Left lobe of liver (tissue), 2 donors: ENCODE data around the gene CLK3. TPM values are rescaled to one million over a fixed set of nuclear protein-coding genes. Genes with fewer than 3 reads are reported as not detected.
"Not testable (repeated sequence)": the region's sequence is repeated elsewhere in the genome, so short reads cannot be mapped to it uniquely, and the experiment has no call there.

Experiments
- ATAC-seq: fragments of 200-7000 bp; cut with Tn5 transposase; one replicate; pipeline ENCODE4 v1.9.1; 2020; ENCODE audit warnings: mild to moderate bottlenecking, moderate library complexity
- DNase-seq: peaks from one replicate; pipeline ENCODE4 v3.0.0-alpha.2; 2020; ENCODE audit warnings: low spot score
- total RNA-seq: library from RNA; stranded (reverse); gene quantifications from one replicate; pipeline ENCODE4 v1.2.1, GENCODE V29; 2021
- donor health status: DM: no; HTN: no; CAD: no; lungs with moderate emphysema.
- donor health status: DM: no; HTN: yes; CAD: no.

Gene CLK3
- 32.3 TPM for total RNA-seq

DNA sequence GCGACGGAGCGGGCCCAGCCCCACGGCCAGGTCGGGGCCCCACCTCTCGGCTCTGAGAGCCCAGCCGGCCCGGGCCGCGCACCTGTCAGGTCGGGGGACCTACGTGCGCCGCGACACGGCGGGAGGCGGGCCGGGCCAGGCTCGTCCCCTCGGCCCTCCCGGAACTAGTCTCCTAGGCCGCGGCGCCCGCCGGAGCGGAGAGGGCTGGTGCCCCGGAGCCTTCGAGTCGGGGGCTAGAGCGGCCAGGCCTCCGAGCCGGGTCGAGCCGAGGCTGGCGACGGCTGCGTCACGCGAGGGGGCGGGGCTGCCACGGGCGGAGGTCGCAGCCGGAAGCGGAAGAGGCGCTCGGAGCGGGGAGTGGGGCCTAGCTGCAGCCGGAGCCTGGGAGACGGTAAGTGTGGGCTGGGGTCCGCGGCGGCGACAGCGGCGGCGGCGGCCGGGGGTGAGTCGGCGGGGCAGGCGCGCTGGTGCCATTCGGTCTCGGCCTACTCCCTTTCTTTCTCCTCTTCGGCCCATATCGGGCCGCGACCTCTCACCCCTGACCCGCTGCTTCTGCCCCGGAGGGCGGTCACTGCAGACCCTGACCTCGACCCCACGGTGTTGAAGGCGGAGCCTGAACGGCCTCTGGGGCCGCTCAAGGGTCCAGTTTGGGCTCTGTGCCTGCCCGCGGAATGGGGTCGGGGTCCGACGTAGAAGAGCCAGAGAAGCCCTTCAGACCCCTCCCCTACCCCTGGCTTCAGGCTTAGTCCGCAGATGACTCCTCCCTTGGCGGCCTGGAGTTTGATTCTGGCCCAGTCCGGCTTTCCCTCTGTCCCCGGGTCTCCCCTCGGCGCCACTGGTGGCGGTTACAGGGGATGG, at the start of gene CLK3:
CLK3 (plus strand) TSS at position 329 of the 858 bp plus-strand sequence. CDS start 3,361 bp downstream, outside the sequence.
- DNase-seq (peak; percentile 98), ATAC-seq (peak; percentile 84)

DNA sequence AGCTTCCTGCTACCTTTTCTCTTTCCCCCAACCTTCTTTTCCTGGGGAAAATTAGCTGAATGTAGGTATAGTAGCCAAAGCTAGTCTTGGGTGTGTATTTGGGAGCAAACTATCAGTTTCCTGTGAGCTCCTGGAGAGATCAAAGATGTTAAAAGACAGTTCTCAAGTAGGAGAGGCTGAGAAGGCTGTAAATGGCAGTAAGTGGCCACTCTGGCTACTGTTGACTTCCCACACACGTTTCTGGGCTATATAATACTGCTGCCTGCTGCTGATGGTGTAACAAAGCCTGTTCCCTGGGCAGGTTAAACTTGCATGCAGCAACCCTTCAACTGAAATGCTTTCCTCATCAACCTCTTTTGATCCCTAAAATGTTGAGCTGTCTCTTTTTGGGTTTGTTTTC, 47.0 kb upstream of the CLK3 start:
- DNase-seq (no peak), ATAC-seq (no peak)

DNA sequence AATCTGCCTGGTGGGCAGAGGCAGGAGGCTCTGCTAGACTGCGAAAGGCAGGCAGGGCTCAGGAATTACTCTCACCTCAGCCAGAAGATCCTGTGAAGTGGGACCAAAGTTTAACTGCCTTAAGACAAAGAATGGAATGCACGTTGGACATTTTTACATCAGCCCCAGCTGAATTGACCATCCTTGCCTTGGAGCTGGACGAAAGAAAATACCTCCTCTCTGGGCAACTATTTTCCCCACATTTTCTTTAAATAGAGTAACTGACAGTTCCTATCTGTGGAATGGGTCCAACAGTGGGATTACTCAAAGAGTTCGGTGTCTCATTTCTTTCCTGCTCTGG, 45.9 kb upstream of the CLK3 start:
- ATAC-seq: no peak

DNA sequence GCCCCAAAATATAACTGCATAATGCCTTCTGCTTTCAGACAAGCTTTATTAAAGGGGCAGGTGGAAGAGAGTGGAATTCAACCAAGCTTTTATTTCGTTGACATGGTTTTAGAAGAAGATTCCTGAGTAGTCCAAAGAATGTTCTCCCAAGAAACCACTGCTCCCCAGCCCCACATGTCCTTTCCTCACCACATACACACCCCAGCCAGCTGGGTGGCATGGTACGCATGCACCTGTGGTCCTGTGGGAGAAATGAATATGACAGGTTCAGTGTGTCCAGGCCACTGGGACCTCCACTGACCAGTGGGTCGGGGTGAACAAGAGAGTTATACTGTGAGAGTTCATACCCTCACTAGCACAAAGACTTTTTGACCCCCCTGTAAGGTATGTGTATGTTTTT, 44.4 kb upstream of the CLK3 start:
- DNase-seq (no peak), ATAC-seq (no peak)

More for the DNA sequence above, 45.9 kb upstream of the CLK3 start:
- DNase-seq: no peak

DNA sequence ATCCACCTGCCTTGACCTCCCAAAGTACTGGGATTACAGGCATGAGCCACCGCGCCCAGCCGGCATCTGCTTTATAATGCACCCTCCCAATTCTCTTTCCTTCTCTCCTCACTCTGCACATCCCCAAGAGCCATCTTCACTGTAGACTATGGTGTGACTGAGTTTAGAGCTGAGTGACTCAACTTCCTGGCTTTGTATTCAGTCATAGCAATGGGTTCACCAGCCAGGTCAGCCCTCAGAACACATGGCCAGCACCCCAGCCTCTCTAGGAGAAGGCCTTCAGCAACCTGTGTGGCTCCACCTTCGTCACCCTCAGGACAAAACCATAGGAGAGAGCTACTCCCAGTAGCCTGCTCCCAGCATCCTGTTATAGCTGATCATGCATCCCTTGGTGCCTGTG, 41.6 kb upstream of the CLK3 start:
- ATAC-seq (no peak), DNase-seq (no peak)

DNA sequence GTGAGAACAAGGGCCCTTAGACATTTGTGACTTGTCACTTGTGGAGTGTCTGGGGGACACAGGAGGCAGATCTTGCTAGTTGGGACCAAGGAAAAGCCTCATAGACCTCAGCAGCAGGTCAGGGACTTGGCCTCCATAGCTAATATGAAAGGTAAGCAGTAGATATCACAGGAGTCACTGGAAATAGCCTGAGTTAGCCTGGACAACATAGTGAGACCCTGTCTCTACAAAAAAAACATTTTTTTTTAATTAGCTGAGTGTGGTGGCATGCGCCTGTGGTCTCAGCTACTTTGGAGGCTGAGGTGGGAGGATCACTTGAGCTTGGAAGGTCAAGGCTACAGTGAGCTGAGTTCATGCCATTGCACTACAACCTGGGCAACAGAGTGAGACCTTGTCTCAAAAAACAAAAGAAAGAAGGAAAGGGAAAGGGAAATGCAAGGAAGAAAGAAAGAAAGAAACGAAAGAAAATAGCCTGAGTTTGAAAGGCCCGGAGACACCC, 37.1 kb upstream of the CLK3 start:
- no peak for ATAC-seq
- no peak for DNase-seq

DNA sequence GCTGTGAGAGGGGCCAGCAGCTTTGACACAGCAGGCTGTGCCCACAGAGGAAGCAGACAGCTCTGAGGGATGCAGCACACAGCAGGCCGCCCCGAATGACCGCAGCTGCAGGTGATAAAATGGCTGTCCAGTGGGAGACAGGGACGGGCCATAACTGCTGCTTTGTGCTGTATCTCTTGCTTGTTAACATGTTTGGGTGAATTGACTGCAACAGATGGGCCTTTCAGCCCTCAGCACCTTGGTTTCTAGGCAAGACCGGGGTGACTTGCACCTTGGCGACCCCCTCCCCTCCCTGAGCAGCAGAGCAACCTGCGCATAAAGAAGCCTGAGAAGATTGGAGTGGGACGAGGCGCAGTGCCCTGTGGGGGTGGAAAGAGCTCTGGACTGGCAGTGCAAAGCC, 36.6 kb upstream of the CLK3 start:
- no peak for ATAC-seq

DNA sequence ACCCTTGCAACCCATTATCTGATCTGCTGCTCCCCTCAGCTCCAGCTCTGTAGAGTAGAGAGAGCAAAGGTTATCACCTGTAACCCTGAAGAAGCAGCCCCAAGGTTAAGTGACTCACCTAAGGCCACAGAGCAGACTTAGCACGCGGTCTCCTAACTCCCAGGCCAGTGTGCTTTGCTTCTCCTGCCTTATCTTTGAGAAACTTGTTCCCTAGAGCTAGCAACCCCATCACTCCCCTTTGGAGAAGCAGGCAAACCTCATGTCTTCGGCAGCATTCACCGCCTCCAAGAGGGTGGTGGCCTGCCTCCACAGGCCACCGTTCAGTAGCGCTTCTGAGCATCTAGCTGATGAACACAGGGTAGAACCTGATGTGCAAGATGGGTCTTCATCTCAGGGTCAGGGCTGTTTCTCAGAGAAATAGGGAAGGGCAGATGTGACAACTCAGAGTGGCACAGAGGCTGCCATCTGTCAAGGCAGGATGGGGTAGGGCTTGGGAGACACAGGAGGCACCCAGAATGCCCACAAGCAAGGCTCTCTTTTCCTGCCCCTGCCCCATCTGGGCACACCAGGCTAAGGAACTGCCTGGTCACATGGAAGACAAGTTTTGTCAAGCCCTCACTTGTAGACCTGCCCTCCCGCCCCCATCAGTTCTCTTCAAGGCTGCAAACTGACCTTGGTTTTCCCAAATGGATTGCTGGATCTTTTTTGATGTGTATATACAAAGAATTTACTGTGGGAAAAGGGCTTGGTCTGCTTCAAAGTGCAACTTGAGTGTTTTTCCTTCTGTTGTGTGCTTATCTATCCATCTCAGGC, 34.9 kb upstream of the CLK3 start:
- DNase-seq (no peak), ATAC-seq (no peak)

More for the DNA sequence above, 36.6 kb upstream of the CLK3 start:
- no peak for DNase-seq

DNA sequence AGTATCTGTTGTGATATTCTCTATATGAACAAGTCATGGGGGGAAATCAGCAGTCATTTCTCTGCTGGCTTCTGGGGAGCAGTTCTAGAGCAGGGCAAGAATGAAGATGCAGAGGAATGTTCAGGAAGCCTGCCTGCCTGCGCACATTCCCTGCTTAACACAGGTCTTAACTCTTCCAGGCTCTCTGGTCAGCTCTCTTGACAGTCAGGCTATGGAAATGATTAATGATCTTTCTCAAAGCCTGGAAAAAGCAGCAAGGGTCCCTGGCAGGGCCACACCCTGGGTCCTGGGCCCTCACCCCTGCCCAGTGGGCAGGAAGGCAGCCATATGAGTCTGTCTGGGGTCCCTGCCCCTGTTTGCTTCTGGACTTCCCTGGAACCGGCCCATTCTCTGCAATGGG, 31.4 kb upstream of the CLK3 start:
- DNase-seq: no peak
- no peak for ATAC-seq

DNA sequence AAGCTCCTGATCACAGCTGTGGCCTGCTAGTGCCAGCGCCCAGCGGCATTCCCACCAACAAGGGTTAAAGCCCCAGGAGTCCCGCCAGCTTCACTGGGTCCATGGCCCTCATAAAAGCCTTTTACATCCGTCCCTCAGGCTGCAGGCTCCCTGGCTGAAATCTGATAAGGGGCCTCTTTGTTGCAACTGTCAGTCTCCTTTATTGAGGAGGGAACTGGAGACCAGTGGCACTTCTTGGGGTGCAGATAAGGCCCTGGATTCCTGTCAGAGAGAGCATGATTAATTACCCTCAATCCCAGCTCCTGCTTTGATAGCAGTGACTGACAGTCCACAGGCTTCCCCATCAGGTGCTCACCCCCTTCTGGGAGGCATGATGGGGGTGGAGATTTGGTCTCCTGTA, 30.9 kb upstream of the CLK3 start:
- ATAC-seq (no peak), DNase-seq (no peak)

DNA sequence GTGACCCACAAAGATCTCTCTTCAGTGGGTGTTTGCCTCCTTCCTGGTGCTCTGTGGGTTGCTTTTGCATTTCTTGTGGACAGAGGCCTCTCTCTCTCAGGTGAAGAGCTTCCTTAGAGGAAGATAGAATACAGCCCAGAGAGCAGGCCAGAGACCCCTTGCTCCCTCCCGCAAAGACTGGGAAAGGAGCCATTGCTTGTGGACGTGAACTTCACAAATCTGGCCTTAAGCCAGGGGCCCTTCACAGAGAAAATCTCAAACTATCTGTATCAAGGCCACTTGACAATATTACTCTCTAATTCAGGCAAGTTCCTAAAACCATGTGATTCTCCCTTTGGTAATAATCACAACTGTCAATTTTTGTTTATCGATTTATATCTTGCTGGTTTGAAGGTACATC, 30.4 kb upstream of the CLK3 start:
- no peak for DNase-seq
- no peak for ATAC-seq

DNA sequence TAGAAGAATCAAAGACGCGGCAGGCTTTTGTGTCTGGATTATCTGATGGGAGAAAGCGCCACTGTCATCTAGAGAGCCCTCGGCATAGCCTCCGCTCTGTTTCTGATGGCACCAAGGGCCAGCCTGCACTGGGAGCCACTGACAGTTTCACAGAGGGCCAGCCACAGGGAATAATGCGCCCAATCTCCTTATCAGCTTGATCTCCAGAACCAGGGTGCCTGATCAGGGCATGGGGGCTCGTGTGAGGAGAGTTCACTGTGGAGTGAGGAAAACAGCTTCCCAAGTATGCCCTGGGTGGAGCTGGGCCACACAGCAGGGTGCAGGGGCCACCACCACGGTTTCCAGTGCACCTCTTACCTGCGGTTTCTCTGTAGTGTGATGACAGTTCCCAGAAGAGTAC, 29.8 kb upstream of the CLK3 start:
- DNase-seq (no peak), ATAC-seq (no peak)

DNA sequence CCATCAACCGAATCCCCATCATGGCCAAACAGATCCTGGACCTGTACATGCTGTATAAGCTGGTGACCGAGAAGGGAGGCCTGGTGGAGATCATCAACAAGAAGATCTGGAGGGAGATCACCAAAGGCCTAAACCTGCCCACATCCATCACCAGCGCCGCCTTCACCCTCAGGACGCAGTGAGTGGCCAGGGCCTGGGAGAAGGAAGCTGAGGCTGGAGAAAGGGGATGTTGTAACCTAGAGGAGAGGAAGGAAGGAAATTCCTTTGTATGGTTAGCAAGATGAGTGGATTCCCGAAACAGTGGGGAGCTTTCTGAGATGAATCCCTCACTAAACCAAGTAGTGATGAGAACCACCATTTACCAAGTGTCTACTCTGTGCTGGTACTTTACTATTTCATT, 25.8 kb upstream of the CLK3 start:
- ATAC-seq (no peak), DNase-seq (no peak)

DNA sequence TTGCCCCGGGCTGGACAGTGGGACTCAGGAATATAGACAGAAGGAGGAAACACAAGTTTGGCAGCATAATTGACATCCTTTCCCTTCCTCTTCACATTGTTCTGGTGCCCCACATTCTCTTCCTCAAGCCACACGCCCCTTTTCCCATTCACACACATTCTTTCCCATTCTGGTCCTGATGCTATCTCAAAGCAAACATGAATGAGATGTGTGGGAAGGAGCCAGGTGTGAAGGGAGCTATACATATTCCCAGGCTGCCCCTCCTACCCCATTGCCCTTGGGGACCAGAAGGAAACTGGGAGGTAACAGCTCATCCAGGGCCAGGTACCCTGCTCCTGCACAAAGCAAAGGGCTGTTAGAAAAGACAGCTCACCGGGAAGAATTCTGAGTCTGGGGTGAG, 23.4 kb upstream of the CLK3 start:
- DNase-seq (no peak), ATAC-seq (no peak)

DNA sequence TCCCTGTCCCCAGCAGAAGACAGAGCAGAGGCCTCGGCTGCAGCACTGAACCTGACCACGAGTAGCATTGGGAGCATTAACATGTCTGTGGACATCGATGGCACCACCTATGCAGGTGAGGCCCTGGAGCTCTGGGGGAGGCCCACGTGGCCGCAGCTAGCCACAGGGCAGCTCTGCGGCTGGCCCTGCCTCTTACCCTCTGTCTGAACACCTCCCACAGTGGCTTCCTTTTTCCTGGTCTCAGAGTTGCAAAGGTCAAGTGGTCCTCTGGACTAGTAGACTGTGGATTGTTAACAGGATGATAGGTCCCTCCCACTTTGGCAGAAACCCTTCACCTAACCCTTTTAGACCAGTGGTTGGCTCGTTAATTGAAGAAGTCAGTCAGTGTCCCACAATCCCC, 22.5 kb upstream of the CLK3 start:
- no peak for ATAC-seq
- DNase-seq: no peak

DNA sequence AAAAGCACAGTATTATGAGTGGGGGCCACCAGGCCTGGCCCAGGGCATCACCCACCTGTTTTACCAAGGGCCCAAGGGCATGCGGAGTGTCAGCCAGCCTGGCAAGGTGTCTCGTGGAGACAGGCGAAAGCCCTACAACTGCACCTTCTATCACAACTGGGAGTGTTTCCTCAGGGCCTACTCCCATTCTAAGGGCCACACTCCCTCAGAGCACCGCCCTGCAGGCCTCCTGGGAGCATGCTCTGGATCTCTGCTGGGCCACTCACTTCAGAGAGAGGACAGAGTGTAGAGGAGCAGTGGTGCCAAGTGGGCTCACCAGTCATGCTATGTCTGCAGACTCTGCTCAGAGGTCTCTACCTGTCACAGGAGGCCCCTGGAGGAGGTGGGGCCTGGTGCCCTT, 21.2 kb upstream of the CLK3 start:
- no peak for DNase-seq
- ATAC-seq: no peak

DNA sequence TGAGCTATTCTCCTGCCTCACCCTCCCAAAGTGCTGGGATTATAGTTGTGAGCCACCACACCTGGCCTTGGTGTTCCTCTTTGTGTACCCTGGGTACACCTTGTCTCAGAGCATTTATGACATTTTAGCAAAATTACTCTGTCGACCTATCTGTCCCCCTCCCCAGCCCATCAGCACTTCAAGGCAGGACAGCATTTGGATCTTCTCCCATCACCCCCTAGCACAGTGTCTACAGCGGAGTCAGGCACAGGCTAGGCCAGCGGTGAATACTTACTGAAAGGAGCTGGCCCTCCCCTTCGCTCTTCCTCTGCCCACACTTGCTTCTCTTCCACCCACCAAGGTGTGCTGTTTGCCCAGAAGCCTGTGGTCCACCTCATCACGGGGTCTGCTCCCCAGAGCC, 20.4 kb upstream of the CLK3 start:
- no peak for DNase-seq
- no peak for ATAC-seq

DNA sequence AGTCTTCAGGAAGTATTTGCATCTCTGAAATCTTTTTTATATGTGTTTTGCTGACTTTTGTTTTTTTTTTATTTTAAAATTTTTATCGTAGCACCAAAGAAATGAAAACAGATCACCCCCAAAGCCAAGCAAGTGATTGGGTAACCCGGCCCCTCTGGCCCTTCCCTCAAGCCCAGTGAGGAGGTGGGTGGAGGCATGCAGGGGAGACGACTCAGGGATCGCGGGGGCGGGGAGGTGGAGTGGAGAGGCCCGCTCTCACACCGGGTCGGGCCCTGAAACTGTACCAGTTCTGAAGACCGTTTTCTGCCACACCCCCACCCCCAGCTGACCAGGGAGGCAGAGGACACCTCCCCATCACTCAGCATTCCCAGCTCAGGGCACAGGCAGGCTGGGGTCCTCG, 18.9 kb upstream of the CLK3 start:
- not testable (repeated sequence) for ATAC-seq, DNase-seq

DNA sequence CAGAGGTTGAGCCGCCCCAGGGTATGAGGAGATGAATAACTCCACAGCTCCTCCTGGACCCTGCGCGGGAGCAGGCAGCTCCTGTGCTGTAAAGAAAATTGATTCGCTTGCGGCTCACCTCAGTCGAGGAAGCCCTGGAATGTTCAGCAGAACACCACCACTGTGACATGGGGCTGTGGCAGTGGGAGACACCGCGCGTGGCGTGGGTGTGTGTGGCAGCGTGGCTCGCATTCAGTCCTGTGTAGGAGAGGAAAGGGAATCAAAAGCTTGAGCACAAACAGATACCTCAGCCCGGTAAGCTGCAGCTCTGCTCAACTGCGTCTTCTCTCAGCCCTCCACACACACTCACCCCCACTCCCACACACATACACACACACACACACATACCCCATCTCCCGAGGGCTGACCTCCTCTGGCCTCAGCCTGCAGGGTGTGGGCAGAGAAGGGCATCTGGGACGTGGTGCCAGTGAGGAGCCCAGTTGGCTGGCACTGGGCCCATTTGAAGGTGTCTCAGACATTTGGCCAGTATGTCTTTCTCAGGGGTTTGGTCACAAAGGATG, 18.4 kb upstream of the CLK3 start:
- ATAC-seq, DNase-seq: not testable (repeated sequence)

DNA sequence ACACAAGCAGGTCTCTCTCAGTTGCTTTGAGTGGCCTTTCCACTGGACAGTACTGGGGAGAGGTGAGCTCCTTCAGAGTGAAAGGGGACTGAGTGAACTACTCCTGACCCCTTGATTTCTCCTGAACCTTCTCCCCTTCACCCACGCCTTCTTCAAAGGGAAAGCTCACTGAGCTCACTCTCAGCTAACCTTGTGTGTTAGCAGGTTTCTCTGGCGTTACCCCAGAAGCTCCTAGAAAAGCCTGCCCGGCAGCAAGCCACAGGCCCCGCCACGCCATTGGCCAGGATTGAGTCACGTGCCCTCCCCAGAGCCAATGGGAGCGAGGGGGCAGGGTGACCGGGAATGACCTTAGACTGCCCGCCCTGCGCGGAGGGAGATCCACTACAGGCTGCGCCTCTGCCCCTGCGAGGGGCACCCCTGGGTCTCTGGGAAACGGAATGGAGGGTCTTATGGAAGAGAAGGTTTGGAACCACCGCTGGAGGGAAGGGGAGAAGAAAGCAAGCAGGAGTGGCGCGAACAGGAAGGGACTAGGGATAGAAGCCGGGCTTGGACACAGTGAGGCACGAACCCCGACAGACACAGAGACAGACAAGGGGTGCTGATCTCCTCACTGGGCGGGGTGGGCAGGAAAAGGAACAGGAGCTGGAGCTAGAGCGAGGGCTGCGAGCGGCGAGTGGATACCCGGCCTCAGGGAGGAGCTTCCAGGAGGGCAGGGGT, 17.4 kb upstream of the CLK3 start:
- peak; percentile 96 for ATAC-seq
- peak; percentile 97 for DNase-seq

DNA sequence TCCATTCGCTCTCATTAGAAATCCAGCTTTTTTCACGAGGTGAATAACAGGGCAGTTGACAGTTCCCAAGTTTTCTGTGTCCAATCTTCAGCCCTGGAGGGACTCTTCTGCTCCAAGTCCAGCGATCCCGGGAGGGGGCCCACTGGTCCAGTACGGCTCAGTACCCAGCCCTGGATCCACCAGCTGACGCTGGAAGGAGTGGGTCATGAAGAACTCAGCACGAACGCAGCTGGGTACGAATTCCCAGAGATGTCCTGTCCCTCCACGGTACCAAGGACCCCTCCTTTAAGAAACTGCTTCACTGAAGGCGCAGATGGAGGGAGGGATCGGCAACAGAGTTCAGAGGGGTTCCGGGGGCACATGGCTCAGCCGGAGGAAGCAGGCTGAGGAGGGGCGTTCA, 16.5 kb upstream of the CLK3 start:
- DNase-seq (no peak), ATAC-seq (no peak)
